AG08396 (cell line): Measurements from ENCODE around the gene SLC18A2.

ENCODE experiments used
- DNase-seq: peaks from one replicate; pipeline ENCODE4 v3.0.0; 2012; ENCODE audit warnings: low spot score, mixed read lengths

Gene SLC18A2

GRCh38 chr10:117239051-117239450, 1.9 kb upstream of the SLC18A2 start:
- no peak for DNase-seq

- DNase-seq, result no peak
Observed at GRCh38 chr10:117239721-117240620, 943 bp upstream of the SLC18A2 start.

GRCh38 chr10:117241541-117242462, 888 bp downstream of the SLC18A2 start:
- DNase-seq, result peak; percentile 33

GRCh38 chr10:117242463-117242832, 1.5 kb downstream of the SLC18A2 start:
- DNase-seq, result no peak

GRCh38 chr10:117246997-117247671, 6.2 kb downstream of the SLC18A2 start:
- DNase-seq, result no peak

GRCh38 chr10:117248750-117249465, 8.0 kb downstream of the SLC18A2 start:
- no peak for DNase-seq

- DNase-seq, result no peak
Observed at GRCh38 chr10:117249493-117250093, 8.7 kb downstream of the SLC18A2 start.

- no peak for DNase-seq
Observed at GRCh38 chr10:117250411-117250810, 9.5 kb downstream of the SLC18A2 start.

GRCh38 chr10:117253908-117254307, 13.0 kb downstream of the SLC18A2 start:
- no peak for DNase-seq

GRCh38 chr10:117254338-117254737, 13.4 kb downstream of the SLC18A2 start:
- no peak for DNase-seq

- DNase-seq, result no peak
Observed at GRCh38 chr10:117254774-117255735, 14.1 kb downstream of the SLC18A2 start.

- DNase-seq, result no peak
Observed at GRCh38 chr10:117255835-117256460, 15.0 kb downstream of the SLC18A2 start.

- DNase-seq, result no peak
Observed at GRCh38 chr10:117256910-117257309, 16.0 kb downstream of the SLC18A2 start.

- DNase-seq, result no peak
Observed at GRCh38 chr10:117257721-117258120, 16.8 kb downstream of the SLC18A2 start.

- DNase-seq, result no peak
Observed at GRCh38 chr10:117259279-117259678, 18.4 kb downstream of the SLC18A2 start.

GRCh38 chr10:117260084-117260483, 19.2 kb downstream of the SLC18A2 start:
- DNase-seq, result no peak

GRCh38 chr10:117261501-117261900, 20.6 kb downstream of the SLC18A2 start:
- no peak for DNase-seq

GRCh38 chr10:117262291-117262902, 21.5 kb downstream of the SLC18A2 start:
- DNase-seq, result no peak

GRCh38 chr10:117262903-117263293, 22.0 kb downstream of the SLC18A2 start:
- no peak for DNase-seq
